NCI-H1930 (cell line): Measurements from ENCODE around the gene NINJ2.
"Not testable (repeated sequence)": the region's sequence is repeated elsewhere in the genome, so short reads cannot be mapped to it uniquely, and the experiment has no call there.

Experiments used
- DNase-seq, 2 experiments: peaks; one replicate each; lab custom pipeline; 2025; lab: John Stamatoyannopoulos, UW

Gene NINJ2, protein sequence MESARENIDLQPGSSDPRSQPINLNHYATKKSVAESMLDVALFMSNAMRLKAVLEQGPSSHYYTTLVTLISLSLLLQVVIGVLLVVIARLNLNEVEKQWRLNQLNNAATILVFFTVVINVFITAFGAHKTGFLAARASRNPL

GRCh38 chr12:663293-663871, at the start of gene NINJ2:
Gene NINJ2 (minus strand): TSS chr12:663445. CDS start chr12:663360, 85 bp downstream.
- no peak for DNase-seq

DNA sequence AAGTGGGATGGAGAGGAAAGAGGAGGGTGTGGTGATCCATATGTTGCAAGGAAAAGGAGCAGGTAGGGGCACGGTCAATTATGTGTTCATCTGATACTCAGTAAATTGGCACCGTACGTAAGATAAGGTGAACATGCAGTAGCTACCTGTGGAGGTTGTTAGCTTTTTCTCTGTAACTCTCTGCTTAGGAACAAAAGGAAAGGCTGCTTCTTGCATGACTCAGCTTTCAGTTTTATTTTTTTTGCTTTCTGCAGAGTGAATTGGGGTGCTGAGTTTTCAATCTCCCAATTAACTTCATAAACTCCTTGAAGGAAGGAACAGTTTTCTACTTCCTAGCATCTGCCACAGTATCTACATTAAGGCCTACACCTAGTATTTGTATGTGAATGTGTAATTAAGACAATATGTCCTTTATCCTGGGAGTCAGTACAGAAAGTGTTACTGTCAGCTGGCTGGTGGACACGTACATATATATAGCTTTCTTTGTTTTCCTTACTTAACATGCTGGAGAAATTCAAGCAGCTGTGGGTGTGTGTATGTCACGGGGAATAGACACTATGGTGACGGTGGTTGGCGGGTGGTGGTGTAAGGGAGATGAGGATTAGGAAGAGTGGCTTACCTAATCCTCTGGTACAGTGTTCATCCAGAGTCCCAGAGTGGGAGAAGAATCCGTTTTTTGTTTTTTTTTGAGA, 49.1 kb upstream of the NINJ2 start:
- DNase-seq, result no peak

- no peak for DNase-seq
Measured at GRCh38 chr12:709455-710020, 46.3 kb upstream of the NINJ2 start.

DNA sequence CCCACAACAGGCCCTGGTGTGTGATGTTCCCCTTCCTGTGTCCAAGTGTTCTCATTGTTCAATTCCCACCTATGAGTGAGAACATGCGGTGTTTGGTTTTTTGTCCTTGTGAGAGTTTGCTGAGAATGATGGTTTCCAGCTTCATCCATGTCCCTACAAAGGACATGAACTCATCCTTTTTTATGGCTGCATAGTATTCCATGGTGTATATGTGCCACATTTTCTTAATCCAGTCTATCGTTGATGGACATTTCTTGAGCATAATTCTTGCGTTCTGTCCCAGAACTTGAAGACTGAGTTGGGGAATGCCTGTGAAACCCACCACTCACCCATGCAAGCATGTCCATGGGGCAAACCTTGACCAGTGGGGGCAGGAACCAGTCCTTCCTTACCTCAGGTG, 44.8 kb upstream of the NINJ2 start:
- not testable (repeated sequence) for DNase-seq

- no peak for DNase-seq
Measured at GRCh38 chr12:704516-705242, 41.4 kb upstream of the NINJ2 start.

- no peak for DNase-seq
Measured at GRCh38 chr12:701896-702539, 38.8 kb upstream of the NINJ2 start.

DNA sequence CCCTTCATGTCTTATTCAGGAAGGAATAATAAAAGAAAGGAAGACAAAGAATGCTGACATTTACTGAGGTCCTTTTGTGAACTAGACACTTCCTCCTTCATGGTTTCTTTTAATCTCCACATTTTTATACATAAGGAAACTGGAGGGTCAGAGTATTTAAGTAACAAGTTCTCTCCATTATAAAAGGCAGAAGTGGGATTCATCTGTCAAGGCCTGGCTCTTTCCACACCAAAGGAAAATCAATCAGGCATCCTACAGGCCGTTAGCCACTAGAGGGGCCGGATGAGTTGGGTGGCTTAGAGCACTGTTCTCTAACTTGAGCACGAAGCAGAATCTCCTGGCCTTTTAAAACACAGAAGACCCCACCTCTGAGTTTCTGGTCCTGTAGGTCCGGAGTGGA, 36.8 kb upstream of the NINJ2 start:
- DNase-seq, result no peak

- DNase-seq, result not testable (repeated sequence)
Measured at GRCh38 chr12:698222-698621, 35.0 kb upstream of the NINJ2 start.

DNA sequence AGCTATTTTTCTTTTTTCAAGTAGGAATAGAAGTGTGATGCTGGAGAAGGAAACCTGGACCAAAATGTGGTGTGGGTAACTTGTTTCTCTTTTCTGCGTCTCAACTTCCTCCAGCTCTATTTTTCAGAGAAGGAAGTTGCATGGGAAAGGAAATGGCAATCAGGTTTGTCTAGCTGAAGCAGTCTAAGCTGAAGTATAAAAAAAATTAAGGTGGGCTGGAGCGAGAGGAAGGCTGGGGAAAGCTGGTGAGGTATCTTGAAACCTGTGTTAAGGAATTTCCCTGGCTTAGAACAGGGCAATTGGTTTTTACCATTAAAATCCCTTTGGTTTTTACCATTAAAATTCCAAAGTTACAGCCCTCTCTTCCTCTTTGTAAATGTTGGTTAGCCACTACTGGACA, 34.2 kb upstream of the NINJ2 start:
- no peak for DNase-seq

DNA sequence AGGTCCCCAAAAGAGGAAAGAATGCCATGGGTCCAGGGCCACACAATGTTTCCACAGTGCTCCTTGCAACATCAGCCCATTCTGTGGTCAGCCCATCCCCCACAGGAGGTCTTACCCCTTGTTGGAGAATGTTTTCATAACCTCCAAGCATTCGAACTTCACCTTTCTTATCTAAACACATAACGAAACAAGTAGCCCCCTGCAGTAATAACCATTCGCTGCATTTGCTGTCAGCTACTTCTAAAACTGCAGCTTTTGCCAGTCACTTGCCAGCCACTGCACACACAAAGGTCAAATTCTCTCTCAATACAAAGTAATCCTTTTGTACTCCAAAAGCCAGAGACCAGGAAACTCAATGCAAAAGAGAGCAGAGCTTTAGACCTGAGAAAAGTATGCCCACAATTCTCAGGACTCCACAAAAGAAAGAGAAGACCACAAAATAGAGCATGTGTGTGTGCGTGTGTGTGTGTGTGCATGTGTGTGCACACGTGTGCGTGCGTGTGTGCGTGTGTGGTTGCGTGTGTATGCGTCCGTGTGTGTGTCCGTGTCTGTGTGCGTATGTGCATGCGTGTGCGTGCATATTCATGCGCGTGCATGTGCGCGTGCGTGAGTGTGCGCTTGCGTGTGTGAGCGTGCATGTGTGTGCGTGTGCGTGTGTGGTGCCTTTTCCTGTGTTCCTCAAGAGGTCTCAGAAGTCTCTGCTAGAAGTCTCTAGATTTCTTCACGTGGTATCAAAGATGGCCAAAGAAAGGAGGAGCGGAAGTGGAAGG, 31.7 kb upstream of the NINJ2 start:
- DNase-seq, result no peak

DNA sequence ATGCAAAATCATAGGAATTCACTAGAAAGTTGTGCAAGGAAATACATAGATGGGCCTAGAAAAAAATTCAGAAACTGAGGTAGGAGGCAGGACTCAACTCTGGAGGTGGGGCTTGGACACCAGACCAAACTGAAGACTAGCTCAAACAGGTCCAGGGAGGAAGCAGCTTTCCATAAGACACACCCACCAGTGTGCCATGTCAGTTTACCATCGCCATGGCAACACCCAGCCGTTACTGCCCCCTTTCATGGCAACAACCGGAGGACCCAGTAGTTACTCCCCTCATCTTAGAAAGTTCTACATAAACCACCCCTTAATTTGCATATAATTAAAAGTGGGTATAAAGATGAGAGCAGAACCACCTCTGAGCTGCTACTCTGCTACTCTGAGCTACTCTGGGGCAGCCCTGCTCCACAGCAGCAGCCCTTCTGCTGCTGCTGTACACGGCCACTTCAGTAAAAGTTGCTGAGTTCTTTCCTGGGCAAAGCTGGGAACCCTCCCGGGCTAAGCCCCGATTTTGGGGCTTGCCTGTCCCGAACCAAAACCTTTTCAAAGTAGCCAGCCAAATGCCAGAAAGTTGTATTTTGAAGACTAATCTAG, 30.8 kb upstream of the NINJ2 start:
- DNase-seq, result no peak

GRCh38 chr12:692274-692673, 29.0 kb upstream of the NINJ2 start:
- no peak for DNase-seq

- no peak for DNase-seq
Measured at GRCh38 chr12:690466-690865, 27.2 kb upstream of the NINJ2 start.

GRCh38 chr12:685388-685787, 22.1 kb upstream of the NINJ2 start:
- no peak for DNase-seq

GRCh38 chr12:684416-684815, 21.2 kb upstream of the NINJ2 start:
- DNase-seq, result no peak

GRCh38 chr12:681568-682256, 18.5 kb upstream of the NINJ2 start:
- no peak for DNase-seq

DNA sequence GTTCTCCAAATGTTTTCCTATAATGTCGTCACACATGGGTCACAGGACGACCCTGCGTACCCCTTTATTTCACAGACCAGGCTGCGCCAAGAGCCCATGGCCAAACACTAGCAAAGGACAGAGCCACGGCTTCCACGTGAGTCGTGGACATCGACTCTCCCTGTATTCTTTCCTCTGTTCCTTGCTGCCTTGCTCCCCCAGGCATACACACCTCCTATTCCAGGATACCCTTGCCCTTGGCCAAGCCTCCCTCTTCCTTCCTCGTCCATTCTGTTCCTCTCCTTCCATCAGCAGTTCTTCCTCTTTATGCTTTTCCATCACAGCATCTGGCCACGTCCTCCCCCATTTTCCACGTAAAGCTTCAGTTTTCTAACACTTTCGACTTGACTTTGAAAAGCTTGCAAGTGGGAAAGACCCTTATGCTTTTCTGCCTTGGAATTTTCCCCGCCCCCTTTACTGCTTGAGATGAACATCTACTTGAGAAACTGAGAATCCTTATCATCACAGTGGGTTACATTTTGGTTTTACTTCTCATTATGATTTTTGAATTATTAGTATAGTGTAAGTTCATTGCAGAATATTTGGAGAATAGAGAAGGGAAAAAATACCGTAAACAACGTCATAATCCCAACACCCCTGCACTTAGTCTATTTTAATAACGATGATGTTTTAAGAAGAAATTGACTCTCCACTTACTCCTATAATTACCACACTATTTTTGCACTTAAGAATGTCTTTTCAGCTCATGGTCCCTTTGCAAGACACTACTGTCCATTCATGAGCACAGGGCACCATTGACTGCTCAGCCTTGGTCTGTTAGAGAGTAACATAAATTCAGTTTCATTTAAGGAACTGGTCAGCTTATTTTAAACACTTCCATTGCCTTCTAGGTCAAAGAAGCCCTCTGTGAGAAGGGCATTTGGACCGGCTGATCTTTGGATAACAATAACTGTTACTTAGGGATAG, 15.8 kb upstream of the NINJ2 start:
- DNase-seq, result no peak

DNA sequence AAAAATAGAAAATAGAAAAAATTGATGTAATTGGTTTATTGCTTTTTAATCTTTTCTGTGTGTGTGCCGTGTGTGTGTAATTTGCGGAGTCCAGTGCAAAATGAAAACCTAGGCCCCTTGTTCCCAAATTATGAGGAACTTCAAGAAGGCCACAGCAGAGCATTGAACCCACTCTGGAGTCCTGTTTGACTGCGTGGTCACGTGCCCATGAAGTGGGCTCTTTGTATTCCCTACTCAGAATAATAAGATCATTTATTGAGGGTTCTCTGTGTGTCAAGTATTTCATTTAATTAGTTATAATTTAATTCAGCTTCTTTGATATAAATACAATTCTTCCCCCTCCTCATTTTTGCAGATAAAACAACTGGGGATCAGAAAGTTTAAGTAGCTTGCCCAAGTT, 12.3 kb upstream of the NINJ2 start:
- no peak for DNase-seq

- DNase-seq, result no peak
Measured at GRCh38 chr12:674272-674781, 11.1 kb upstream of the NINJ2 start.
